ENCODE data around the gene MRPL53. TPM values are rescaled to one million over a fixed set of nuclear protein-coding genes. Genes with fewer than 3 reads are reported as not detected.

Gene MRPL53
- total and polyA plus RNA-seq, 4 donors: 23.3 to 106 (median 70.7) TPM

DNA sequence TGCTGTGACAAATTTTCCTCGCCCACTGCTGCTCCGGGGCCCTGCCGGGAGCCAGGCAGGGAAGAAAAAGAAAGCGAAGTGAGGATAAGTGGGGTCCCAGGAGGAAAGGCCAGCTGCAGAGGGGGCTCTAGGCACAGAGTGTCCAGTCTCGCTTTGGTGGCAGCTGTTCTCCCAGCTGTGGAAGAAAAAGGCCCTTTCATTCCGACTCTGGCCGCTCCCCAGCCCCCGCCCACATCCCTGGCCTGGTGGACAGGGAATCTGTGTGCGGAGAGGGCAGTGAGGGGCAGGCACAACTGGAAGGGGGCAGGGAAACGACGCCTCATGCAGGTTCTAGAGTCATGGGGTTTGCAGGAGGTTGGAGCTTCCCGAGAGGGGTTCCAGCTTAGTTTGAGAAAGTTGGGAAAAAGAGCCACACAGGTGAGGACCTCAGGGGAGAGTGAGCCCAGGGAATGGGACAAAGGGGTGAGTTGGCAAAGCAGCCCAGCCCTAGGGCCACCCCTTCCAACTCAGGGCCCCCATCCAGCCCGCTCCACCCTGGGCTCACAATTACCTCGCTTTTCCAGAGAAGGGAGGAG, 32.6 kb downstream of the MRPL53 start:
- H3K4me1 ChIP-seq (ENCODE audit: control insufficient read depth in 5 of 5, insufficient read depth in 5 of 5, low read length in 5 of 5): peaks cover 0 to 62% (median 21%) of the 10 kb centered on the region in 5 donors
- ATAC-seq (ENCODE audit: insufficient read depth, low FRiP score) (no peak), DNase-seq (peak; percentile 87 to 92 (median 92))
- H3K36me3 ChIP-seq (ENCODE audit: control insufficient read depth in 4 of 4, insufficient read depth in 4 of 4, low read length in 4 of 4): peaks cover 0 to 3% (median 0%) of the 10 kb centered on the region in 4 donors
- TF ChIP-seq, protein P1, sequence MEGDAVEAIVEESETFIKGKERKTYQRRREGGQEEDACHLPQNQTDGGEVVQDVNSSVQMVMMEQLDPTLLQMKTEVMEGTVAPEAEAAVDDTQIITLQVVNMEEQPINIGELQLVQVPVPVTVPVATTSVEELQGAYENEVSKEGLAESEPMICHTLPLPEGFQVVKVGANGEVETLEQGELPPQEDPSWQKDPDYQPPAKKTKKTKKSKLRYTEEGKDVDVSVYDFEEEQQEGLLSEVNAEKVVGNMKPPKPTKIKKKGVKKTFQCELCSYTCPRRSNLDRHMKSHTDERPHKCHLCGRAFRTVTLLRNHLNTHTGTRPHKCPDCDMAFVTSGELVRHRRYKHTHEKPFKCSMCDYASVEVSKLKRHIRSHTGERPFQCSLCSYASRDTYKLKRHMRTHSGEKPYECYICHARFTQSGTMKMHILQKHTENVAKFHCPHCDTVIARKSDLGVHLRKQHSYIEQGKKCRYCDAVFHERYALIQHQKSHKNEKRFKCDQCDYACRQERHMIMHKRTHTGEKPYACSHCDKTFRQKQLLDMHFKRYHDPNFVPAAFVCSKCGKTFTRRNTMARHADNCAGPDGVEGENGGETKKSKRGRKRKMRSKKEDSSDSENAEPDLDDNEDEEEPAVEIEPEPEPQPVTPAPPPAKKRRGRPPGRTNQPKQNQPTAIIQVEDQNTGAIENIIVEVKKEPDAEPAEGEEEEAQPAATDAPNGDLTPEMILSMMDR (IDR thresholded peaks at IDR 0.05; ENCODE audit: control extremely low read depth, extremely low read depth): no peak
- H3K9ac ChIP-seq (ENCODE audit: insufficient read depth in 1 of 2, low read length in 2 of 2): peak overlapping the region; percentile 55 to 69
- 14 to 20% methylated on average over 12 to 14 of the region's 14 CpGs for WGBS, 2 donors
- peak overlapping the region; percentile 50 for H3K4me3 ChIP-seq
- H3K9me3 ChIP-seq (ENCODE audit: control insufficient read depth in 4 of 4, insufficient read depth in 3 of 4, low read length in 3 of 4): no peaks in the 10 kb centered on the region
- H3K27ac ChIP-seq (ENCODE audit: low read depth in 1 of 2, low read length in 1 of 2): peak overlapping the region; percentile 66 to 82
- H3K27me3 ChIP-seq (ENCODE audit: control insufficient read depth in 3 of 3, insufficient read depth in 3 of 3, low read length in 2 of 3): no peaks in the 10 kb centered on the region

DNA sequence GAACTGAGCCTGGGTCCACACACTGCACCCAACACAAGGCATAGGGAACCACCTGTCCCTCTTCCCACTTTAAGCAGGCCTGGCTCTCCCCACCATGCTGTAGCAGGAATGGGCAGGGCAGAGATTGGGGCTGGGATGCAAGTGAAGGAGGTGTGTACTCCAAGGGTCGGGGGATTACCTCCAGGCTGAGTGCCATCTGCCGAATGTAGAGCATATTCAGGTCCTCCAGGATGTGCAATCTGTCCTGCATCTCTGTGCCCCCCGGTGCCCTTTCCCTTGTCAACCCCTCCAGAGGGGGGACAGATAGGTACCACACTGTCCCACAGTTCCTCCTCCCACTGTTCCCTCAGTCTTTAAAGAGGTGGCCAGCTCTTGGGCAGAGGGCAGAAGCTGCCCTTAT, 33.1 kb downstream of the MRPL53 start:
- Histone ChIP-seq H3K9me3 (ENCODE audit: control insufficient read depth in 4 of 4, insufficient read depth in 3 of 4, low read length in 3 of 4) (no peaks in the 10 kb centered on the region), H3K4me1 (ENCODE audit: control insufficient read depth in 5 of 5, insufficient read depth in 5 of 5, low read length in 5 of 5) (peaks cover 0 to 57% (median 21%) of the 10 kb centered on the region in 5 donors), H3K9ac (ENCODE audit: insufficient read depth in 1 of 2, low read length in 2 of 2) (peak overlapping the region; percentile 55 to 69), H3K27me3 (ENCODE audit: control insufficient read depth in 3 of 3, insufficient read depth in 3 of 3, low read length in 2 of 3) (no peaks in the 10 kb centered on the region), H3K36me3 (ENCODE audit: control insufficient read depth in 4 of 4, insufficient read depth in 4 of 4, low read length in 4 of 4) (peaks cover 0 to 3% (median 0%) of the 10 kb centered on the region in 4 donors), H3K27ac (ENCODE audit: low read depth in 1 of 2, low read length in 1 of 2) (peak overlapping the region in 1 of 2 donors; percentile 66), H3K4me3 (no peak overlapping the region)
- TF ChIP-seq, protein P1 (IDR thresholded peaks at IDR 0.05; ENCODE audit: control extremely low read depth, extremely low read depth): no peak
- no peak for DNase-seq
- 35 to 41% methylated on average over 3 of the region's 3 CpGs for WGBS, 2 donors
- ATAC-seq (ENCODE audit: insufficient read depth, low FRiP score): no peak

DNA sequence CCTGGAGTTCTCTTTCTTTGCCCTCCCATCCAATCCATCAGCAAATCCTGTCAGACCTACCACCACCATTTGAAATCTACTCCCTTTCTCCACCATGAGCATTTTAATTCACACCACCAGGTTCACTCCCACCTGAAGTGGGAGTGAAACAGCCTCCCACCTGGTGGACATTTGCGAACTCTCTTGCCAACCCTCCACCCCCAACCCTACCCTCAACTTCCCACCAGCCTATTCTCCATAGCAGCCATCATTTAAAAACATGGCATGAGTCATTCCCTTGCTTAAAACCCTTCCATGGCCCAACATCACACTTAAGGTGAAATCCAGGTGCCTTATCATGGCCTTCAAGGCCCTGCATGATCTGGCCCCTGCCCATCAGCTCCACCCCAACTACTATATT, 34.2 kb downstream of the MRPL53 start:
- Histone ChIP-seq H3K4me3 (no peak overlapping the region), H3K27me3 (ENCODE audit: control insufficient read depth in 3 of 3, insufficient read depth in 3 of 3, low read length in 2 of 3) (no peaks in the 10 kb centered on the region), H3K4me1 (ENCODE audit: control insufficient read depth in 5 of 5, insufficient read depth in 5 of 5, low read length in 5 of 5) (peaks cover 0 to 50% (median 18%) of the 10 kb centered on the region in 5 donors), H3K36me3 (ENCODE audit: control insufficient read depth in 4 of 4, insufficient read depth in 4 of 4, low read length in 4 of 4) (peaks cover 0 to 3% (median 1%) of the 10 kb centered on the region in 4 donors), H3K27ac (ENCODE audit: low read depth in 1 of 2, low read length in 1 of 2) (no peak overlapping the region), H3K9me3 (ENCODE audit: control insufficient read depth in 4 of 4, insufficient read depth in 3 of 4, low read length in 3 of 4) (no peaks in the 10 kb centered on the region), H3K9ac (ENCODE audit: insufficient read depth in 1 of 2, low read length in 2 of 2) (peak overlapping the region in 1 of 2 donors; percentile 54)
- TF ChIP-seq, protein P1 (IDR thresholded peaks at IDR 0.05; ENCODE audit: control extremely low read depth, extremely low read depth): no peak
- DNase-seq (no peak), ATAC-seq (ENCODE audit: insufficient read depth, low FRiP score) (no peak)
- WGBS, 2 donors: 97 to 100% methylated on average over 1 of the region's 1 CpG

Measured in lung (tissue), 12 donors.